Esophagus squamous epithelium (tissue), 5 donors: ENCODE measurements around the gene OR8G1. TPM values are rescaled to one million over a fixed set of nuclear protein-coding genes. Genes with fewer than 3 reads are reported as not detected.
"Not testable (repeated sequence)": the region's sequence is repeated elsewhere in the genome, so short reads cannot be mapped to it uniquely, and the experiment has no call there.

Experiments used
- DNase-seq: peaks from one replicate; lab custom pipeline; 2025; lab: John Stamatoyannopoulos, UW
- H3K27ac ChIP-seq, 4 donors: fragments of 200-600 bp; sonication (generic); one replicate each; pipeline ENCODE4 v1.5.1; 2016 to 2019; ENCODE audit warnings: mild to moderate bottlenecking in 1 of 4
- H3K27me3 ChIP-seq, 4 donors: fragments of 200-600 bp; sonication (generic); 1 replicate in 3 of 4; 2 replicates in 1 of 4; pipeline versions ENCODE4 v1.5.1 to v1.6.0; 2017 to 2021; ENCODE audit warnings: antibody characterized with exemption in 1 of 4
- H3K36me3 ChIP-seq, 3 donors: fragments of 200-600 bp; sonication (generic); one replicate each; pipeline ENCODE4 v1.5.1; 2016 to 2019
- H3K4me1 ChIP-seq, 3 donors: fragments of 200-600 bp; sonication (generic); one replicate each; pipeline ENCODE4 v1.5.1; 2017 to 2019
- H3K4me3 ChIP-seq, 4 donors: fragments of 200-600 bp; sonication (generic); 1 replicate in 3 of 4; 2 replicates in 1 of 4; pipeline ENCODE4 v1.5.1; 2016 to 2019; ENCODE audit warnings: mild to moderate bottlenecking in 2 of 4, moderate library complexity in 1 of 4
- H3K9me3 ChIP-seq, 3 donors: fragments of 200-600 bp; sonication (generic); one replicate each; pipeline ENCODE4 v1.5.1; 2016 to 2019
- POLR2A ChIP-seq, 4 donors: fragments of 450-650 bp; IDR thresholded peaks; one replicate each; pipeline ENCODE4 v1.6.1; 2017; ENCODE audit warnings: antibody characterized with exemption in 4 of 4, mild to moderate bottlenecking in 4 of 4, moderate library complexity in 3 of 4
- WGBS, 2 donors: methylation state at CpG; one replicate each; pipeline ENCODE4 v1.1.5; 2018; 5-methylcytosine and 5-hydroxymethylcytosine counted together
- intact Hi-C: fragments of 100-400 bp; cut with DNase I; formaldehyde crosslinking; loops from one replicate; pipeline ENCODE4 v1.15.0; 2022
- total RNA-seq, 4 donors: library from RNA; depleted of rRNA; stranded (reverse); fragments of >200 nt; gene quantifications; one replicate each; pipeline ENCODE4 v1.1.0, GENCODE V29; 2016
- TF ChIP-seq, protein P1 (sequence below), 6 experiments: fragments of 450-650 bp in 4 of 6; fragments of 200-600 bp in 2 of 6; sonication (generic) in 2 of 6; IDR thresholded peaks; one replicate each; pipeline ENCODE4 v1.5.1; 2016 to 2019; ENCODE audit warnings: antibody characterized with exemption in 6 of 6, mild to moderate bottlenecking in 4 of 6, moderate library complexity in 4 of 6
- donor health status: DM: yes; HTN: yes; CAD: no.

OR8G1 gene
- total RNA-seq, 4 donors from 2014 or later: not detected

DNA sequence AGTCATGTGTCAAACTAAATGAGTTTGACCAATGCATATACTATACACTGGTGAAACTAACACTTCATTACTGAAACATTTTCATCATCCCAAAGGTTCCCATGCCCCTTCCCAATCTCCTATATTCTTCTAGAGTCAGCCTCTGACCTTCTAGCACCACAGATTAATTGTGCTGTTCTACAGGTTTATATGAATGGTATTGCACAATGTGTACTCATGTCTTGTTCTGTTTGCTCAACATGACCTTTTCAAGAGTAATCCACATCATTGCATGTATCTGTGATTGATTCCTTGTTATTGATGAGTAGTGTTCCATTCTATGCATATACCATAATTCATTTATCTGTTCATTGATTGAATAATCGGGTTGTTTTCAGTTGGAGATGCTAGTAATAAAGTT, 7.5 kb upstream of the OR8G1 start:
- H3K9me3 ChIP-seq: no peaks in the 10 kb centered on the region
- WGBS, 2 donors: 0 to 38% methylated on average over 1 of the region's 1 CpG
- DNase-seq: no peak
- no peaks in the 10 kb centered on the region for H3K36me3 ChIP-seq
- no peak overlapping the region for H3K27ac ChIP-seq
- intact Hi-C loops: no loop called here
- no peak overlapping the region for H3K4me3 ChIP-seq
- H3K4me1 ChIP-seq: no peaks in the 10 kb centered on the region
- TF ChIP-seq, protein P1, sequence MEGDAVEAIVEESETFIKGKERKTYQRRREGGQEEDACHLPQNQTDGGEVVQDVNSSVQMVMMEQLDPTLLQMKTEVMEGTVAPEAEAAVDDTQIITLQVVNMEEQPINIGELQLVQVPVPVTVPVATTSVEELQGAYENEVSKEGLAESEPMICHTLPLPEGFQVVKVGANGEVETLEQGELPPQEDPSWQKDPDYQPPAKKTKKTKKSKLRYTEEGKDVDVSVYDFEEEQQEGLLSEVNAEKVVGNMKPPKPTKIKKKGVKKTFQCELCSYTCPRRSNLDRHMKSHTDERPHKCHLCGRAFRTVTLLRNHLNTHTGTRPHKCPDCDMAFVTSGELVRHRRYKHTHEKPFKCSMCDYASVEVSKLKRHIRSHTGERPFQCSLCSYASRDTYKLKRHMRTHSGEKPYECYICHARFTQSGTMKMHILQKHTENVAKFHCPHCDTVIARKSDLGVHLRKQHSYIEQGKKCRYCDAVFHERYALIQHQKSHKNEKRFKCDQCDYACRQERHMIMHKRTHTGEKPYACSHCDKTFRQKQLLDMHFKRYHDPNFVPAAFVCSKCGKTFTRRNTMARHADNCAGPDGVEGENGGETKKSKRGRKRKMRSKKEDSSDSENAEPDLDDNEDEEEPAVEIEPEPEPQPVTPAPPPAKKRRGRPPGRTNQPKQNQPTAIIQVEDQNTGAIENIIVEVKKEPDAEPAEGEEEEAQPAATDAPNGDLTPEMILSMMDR (IDR thresholded peaks at IDR 0.05): no peak
- TF ChIP-seq POLR2A (IDR thresholded peaks at IDR 0.05): no peak
- H3K27me3 ChIP-seq: no peaks in the 10 kb centered on the region

DNA sequence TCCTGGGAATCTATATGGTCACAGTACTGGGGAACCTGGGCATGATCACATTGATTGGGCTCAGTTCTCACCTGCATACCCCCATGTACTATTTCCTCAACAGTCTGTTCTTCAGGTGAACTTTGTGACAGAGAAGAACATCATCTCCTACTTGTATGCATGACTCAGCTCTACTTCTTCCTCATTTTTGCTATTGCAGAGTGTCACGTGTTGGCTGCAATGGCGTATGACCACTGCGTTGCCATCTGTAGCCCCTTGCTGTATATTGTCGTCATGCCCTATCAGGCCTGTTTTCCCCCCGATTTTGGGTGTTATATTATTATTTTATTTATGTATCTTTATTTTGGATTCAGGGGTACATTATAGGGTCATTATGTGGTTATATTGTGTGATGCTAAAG, 2.4 kb upstream of the OR8G1 start:
- WGBS, 2 donors: 46 to 69% methylated on average over 5 of the region's 5 CpGs
- H3K4me1 ChIP-seq: no peaks in the 10 kb centered on the region
- intact Hi-C loops: no loop called here
- no peak overlapping the region for H3K27ac ChIP-seq
- H3K4me3 ChIP-seq: no peak overlapping the region
- no peaks in the 10 kb centered on the region for H3K27me3 ChIP-seq
- no peaks in the 10 kb centered on the region for H3K36me3 ChIP-seq
- H3K9me3 ChIP-seq: no peaks in the 10 kb centered on the region
- no peak for DNase-seq
- TF ChIP-seq, protein P1 (IDR thresholded peaks at IDR 0.05): no peak
- TF ChIP-seq POLR2A (IDR thresholded peaks at IDR 0.05): no peak

DNA sequence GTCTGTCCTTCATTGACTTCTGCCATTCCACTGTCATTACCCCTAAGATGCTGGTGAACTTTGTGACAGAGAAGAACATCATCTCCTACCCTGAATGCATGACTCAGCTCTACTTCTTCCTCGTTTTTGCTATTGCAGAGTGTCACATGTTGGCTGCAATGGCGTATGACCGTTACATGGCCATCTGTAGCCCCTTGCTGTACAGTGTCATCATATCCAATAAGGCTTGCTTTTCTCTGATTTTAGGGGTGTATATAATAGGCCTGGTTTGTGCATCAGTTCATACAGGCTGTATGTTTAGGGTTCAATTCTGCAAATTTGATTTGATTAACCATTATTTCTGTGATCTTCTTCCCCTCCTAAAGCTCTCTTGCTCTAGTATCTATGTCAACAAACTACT, 9.0 kb downstream of the OR8G1 start:
- H3K27me3 ChIP-seq, H3K4me3 ChIP-seq, H3K27ac ChIP-seq, DNase-seq, H3K4me1 ChIP-seq, H3K9me3 ChIP-seq, H3K36me3 ChIP-seq, intact Hi-C loops: not testable (repeated sequence)
- WGBS, 2 donors: 53 to 55% methylated on average over 3 of the region's 3 CpGs

DNA sequence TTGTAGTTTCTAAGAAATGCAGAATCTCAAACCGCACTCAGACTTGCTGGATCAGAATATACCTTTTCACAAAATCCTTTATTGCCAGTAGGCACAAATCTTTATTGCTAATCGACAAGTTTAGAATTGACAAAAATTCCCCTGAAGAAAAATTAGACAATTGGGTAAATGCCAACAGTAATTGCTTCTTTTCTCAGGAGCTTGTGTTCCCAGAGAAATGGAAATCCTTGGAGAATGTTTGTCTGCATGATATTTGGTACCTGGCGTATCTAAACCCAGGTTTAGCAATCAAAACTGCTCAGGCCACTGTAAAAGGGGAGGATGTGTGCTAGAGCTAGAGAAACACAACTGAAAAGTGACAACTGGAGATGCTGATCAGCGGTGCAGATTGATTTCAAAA, 15.2 kb downstream of the OR8G1 start, which contains the start of gene OR8G5:
Gene OR8G5 (plus strand): TSS at position 301 of the 400 bp plus-strand sequence. CDS start 8,556 bp downstream, outside the sequence.
- H3K4me3 ChIP-seq: no peak within 1 kb of the TSS

DNA sequence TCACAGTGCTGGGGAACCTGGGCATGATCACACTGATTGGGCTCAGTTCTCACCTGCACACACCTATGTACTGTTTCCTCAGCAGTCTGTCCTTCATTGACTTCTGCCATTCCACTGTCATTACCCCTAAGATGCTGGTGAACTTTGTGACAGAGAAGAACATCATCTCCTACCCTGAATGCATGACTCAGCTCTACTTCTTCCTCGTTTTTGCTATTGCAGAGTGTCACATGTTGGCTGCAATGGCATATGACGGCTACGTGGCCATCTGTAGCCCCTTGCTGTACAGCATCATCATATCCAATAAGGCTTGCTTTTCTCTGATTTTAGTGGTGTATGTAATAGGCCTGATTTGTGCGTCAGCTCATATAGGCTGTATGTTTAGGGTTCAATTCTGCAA, 24.1 kb downstream of the OR8G1 start:
- DNase-seq, intact Hi-C loops, H3K9me3 ChIP-seq, H3K4me1 ChIP-seq, H3K27me3 ChIP-seq, H3K36me3 ChIP-seq, H3K27ac ChIP-seq, H3K4me3 ChIP-seq: not testable (repeated sequence)
- WGBS, 2 donors: 59 to 63% methylated on average over 4 of the region's 4 CpGs

More for the DNA sequence above, 15.2 kb downstream of the OR8G1 start, which contains the start of gene OR8G5:
- DNase-seq: no peak
- TF ChIP-seq POLR2A (IDR thresholded peaks at IDR 0.05): no peak
- TF ChIP-seq, protein P1 (IDR thresholded peaks at IDR 0.05): no peak
- H3K36me3 ChIP-seq: no peaks in the 10 kb centered on the region
- H3K27me3 ChIP-seq: no peaks in the 10 kb centered on the region
- no peak within 1 kb of the TSS for H3K27ac ChIP-seq
- no peaks in the 10 kb centered on the region for H3K9me3 ChIP-seq
- intact Hi-C loops: no loop called here
- H3K4me1 ChIP-seq: no peaks in the 10 kb centered on the region
- WGBS, 2 donors: 46 to 64% methylated on average over 4 of the region's 4 CpGs

DNA sequence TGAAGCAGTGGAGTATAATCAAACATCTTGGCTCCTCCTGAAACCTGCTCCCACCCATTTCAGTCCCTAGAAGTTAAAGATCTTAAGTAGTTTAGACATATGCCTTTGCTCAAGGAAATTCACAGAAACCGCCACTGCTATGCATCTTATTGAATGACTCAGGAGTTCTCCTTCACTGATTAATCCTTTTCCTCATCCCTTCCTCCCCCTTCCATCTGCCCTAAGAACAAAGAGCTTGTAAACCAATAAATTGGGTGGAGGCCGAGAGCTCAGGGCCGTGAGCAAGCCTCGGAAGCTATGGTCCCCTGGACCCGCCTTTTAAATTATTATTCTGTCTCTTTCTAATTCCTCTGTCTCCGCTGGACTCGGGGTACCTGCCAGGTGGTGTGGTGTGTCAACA, 30.0 kb downstream of the OR8G1 start:
- H3K36me3 ChIP-seq, H3K9me3 ChIP-seq, H3K4me3 ChIP-seq, H3K27me3 ChIP-seq, DNase-seq, intact Hi-C loops, H3K27ac ChIP-seq, H3K4me1 ChIP-seq: not testable (repeated sequence)
- WGBS, 2 donors: 54 to 67% methylated on average over 7 of the region's 7 CpGs

DNA sequence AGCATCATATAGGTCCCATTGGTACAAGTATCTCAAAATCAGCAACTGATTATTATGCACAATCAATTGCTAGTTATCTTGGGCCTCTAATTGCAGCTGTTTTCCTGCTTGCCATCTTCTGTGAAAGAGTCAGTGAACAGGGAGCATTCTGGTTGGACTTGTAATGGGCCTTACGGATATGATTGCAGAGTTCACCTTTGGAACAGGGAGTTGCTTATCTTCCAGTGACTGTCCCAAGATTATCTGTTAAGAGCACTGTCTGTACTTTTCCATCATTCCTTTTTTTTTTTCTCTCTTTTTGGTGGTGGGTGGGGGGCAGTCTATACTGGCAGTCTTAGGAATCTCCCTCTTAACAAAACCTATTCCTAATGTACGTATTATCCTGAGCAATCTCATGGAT, 33.1 kb downstream of the OR8G1 start:
- WGBS, 2 donors: 78 to 80% methylated on average over 2 of the region's 2 CpGs
- H3K4me1 ChIP-seq: no peaks in the 10 kb centered on the region
- H3K27ac ChIP-seq: no peak overlapping the region
- no peaks in the 10 kb centered on the region for H3K9me3 ChIP-seq
- intact Hi-C loops: no loop called here
- DNase-seq: no peak
- H3K4me3 ChIP-seq: no peak overlapping the region
- TF ChIP-seq, protein P1 (IDR thresholded peaks at IDR 0.05): no peak
- TF ChIP-seq POLR2A (IDR thresholded peaks at IDR 0.05): no peak
- no peaks in the 10 kb centered on the region for H3K27me3 ChIP-seq
- no peaks in the 10 kb centered on the region for H3K36me3 ChIP-seq
